HEK293 (cell line): ENCODE measurements around the gene CEACAM1.

Experiments
- CTCF ChIA-PET: fragments of 350-600 bp; formaldehyde crosslinking; extraction: SDS; loops from one replicate; lab custom pipeline; 2021; ENCODE audit warnings: antibody characterized with exemption; lab: Yijun Ruan, JAX
- POLR2A ChIA-PET: fragments of 300-600 bp; formaldehyde crosslinking; extraction: SDS; loops from one replicate; lab custom pipeline; 2020; ENCODE audit warnings: antibody characterized with exemption, inconsistent platforms; lab: Yijun Ruan, JAX
- H3K27ac ChIP-seq: fragments of 200-500 bp; sonication (Bioruptor generic); 2 replicates; pipeline ENCODE4 v1.5.1; 2014; ENCODE audit warnings: low read depth, low read length, control low read depth, inconsistent platforms; ENCODE audit errors: extremely low read depth
- H3K36me3 ChIP-seq, 2 experiments: fragments of 200-500 bp in 1 of 2; sonication (Bioruptor generic) in 1 of 2; 1 replicate in 1 of 2; 2 replicates in 1 of 2; pipeline ENCODE4 v1.5.1; 2014 to 2017; ENCODE audit warnings: inconsistent platforms in 2 of 2, low read length in 2 of 2; ENCODE audit not compliant: control insufficient read depth in 2 of 2, insufficient read depth in 1 of 2
- H3K4me1 ChIP-seq: fragments of 200-500 bp; sonication (Bioruptor generic); 2 replicates; pipeline ENCODE4 v1.5.1; 2014; ENCODE audit warnings: mild to moderate bottlenecking, low read length, inconsistent platforms; ENCODE audit not compliant: control insufficient read depth, insufficient read depth
- H3K4me3 ChIP-seq: 2 replicates; pipeline ENCODE4 v1.5.1; 2011; ENCODE audit warnings: low read depth, mild to moderate bottlenecking, control low read depth, low read length, moderate library complexity
- H3K9me3 ChIP-seq: fragments of 200-500 bp; sonication (Bioruptor generic); 2 replicates; pipeline ENCODE4 v1.5.1; 2014; ENCODE audit warnings: low read depth, low read length, inconsistent platforms; ENCODE audit not compliant: control insufficient read depth, insufficient read depth
- BCL11A ChIP-seq: fragments of 450-650 bp; formaldehyde crosslinking; IDR thresholded peaks from 2 replicates; pipeline ENCODE4 v1.5.1; 2016; ENCODE audit warnings: low read depth, missing biosample characterization, missing genetic modification characterization
- GLIS1 ChIP-seq: fragments of 450-650 bp; formaldehyde crosslinking; IDR thresholded peaks from 2 replicates; pipeline ENCODE4 v1.5.1; 2016; ENCODE audit warnings: missing biosample characterization, missing genetic modification characterization
- HIC1 ChIP-seq: fragments of 450-650 bp; formaldehyde crosslinking; IDR thresholded peaks from 2 replicates; pipeline ENCODE4 v1.5.1; 2016; ENCODE audit warnings: missing biosample characterization, missing genetic modification characterization
- PRDM10 ChIP-seq: fragments of 450-650 bp; formaldehyde crosslinking; IDR thresholded peaks from 2 replicates; pipeline ENCODE4 v1.5.1; 2016; ENCODE audit warnings: missing biosample characterization, missing genetic modification characterization
- ZNF600 ChIP-seq: fragments of 450-650 bp; formaldehyde crosslinking; IDR thresholded peaks from 2 replicates; pipeline ENCODE4 v1.5.1; 2016; ENCODE audit warnings: missing biosample characterization, missing genetic modification characterization
- TF ChIP-seq, protein P1 (sequence below): fragments of 450-650 bp; formaldehyde crosslinking; IDR thresholded peaks from 2 replicates; pipeline ENCODE4 v1.5.1; 2016; ENCODE audit warnings: missing biosample characterization, missing genetic modification characterization

The CEACAM1 gene

GRCh38 chr19:42459926-42460325, 68.4 kb downstream of the CEACAM1 start:
- Histone ChIP-seq H3K9me3 (no peaks in the 10 kb centered on the region), H3K36me3 (no peaks in the 10 kb centered on the region), H3K4me3 (no peak overlapping the region)
- CTCF ChIA-PET = interaction anchor here (0.7 to 1.6 kb wide), 3 partner anchors 10 to 114 kb away, joined by 3 to 9 read pairs (median 4); no protein-coding TSS in a partner anchor
- TF ChIP-seq ZNF600 (tag by site-specific recombination) (no peak), PRDM10 (no peak), HIC1 (tag by site-specific recombination) (no peak), BCL11A (tag by site-specific recombination) (no peak), GLIS1 (tag by site-specific recombination) (no peak)
- TF ChIP-seq, protein P1, sequence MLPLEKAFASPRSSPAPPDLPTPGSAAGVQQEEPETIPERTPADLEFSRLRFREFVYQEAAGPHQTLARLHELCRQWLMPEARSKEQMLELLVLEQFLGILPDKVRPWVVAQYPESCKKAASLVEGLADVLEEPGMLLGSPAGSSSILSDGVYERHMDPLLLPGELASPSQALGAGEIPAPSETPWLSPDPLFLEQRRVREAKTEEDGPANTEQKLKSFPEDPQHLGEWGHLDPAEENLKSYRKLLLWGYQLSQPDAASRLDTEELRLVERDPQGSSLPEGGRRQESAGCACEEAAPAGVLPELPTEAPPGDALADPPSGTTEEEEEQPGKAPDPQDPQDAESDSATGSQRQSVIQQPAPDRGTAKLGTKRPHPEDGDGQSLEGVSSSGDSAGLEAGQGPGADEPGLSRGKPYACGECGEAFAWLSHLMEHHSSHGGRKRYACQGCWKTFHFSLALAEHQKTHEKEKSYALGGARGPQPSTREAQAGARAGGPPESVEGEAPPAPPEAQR (tag by site-specific recombination) = no peak
- TF ChIP-seq, all 188 proteins: peak for 0
- no peak overlapping the region for H3K27ac ChIP-seq
- peaks cover 3% of the 10 kb centered on the region; the same call in 1 of the 2 replicates for H3K4me1 ChIP-seq
- POLR2A ChIA-PET = no interaction called here
